ENCODE results near the gene FNIP2.
"Not testable (repeated sequence)": the region's sequence is repeated elsewhere in the genome, so short reads cannot be mapped to it uniquely, and the experiment has no call there.

The FNIP2 gene

GRCh38 chr4:158796370-158797140 lies 27.7 kb downstream of the FNIP2 start:
- DNase-seq: no peak

GRCh38 chr4:158798062-158798461 lies 29.2 kb downstream of the FNIP2 start:
- DNase-seq: no peak

- no peak for DNase-seq
These were observed 30.4 kb downstream of the FNIP2 start for GRCh38 chr4:158799013-158799770.

GRCh38 chr4:158799856-158800255 lies 31.0 kb downstream of the FNIP2 start:
- DNase-seq: no peak

- DNase-seq: no peak
These were observed 32.2 kb downstream of the FNIP2 start for GRCh38 chr4:158801066-158801465.

- DNase-seq: no peak
These were observed 32.9 kb downstream of the FNIP2 start for GRCh38 chr4:158801677-158802076.

GRCh38 chr4:158802914-158803313 lies 34.1 kb downstream of the FNIP2 start:
- DNase-seq: no peak

GRCh38 chr4:158805635-158806471 lies 37.0 kb downstream of the FNIP2 start:
- DNase-seq: no peak

GRCh38 chr4:158807691-158808090 lies 38.9 kb downstream of the FNIP2 start:
- no peak for DNase-seq

GRCh38 chr4:158808399-158808798 lies 39.6 kb downstream of the FNIP2 start:
- no peak for DNase-seq

GRCh38 chr4:158809208-158809607 lies 40.4 kb downstream of the FNIP2 start:
- DNase-seq: not testable (repeated sequence)

GRCh38 chr4:158809611-158810486 lies 41.0 kb downstream of the FNIP2 start:
- DNase-seq: no peak

GRCh38 chr4:158810487-158811215 lies 41.8 kb downstream of the FNIP2 start:
- no peak for DNase-seq

GRCh38 chr4:158811216-158811540 lies 42.4 kb downstream of the FNIP2 start:
- no peak for DNase-seq

GRCh38 chr4:158811704-158812103 lies 42.9 kb downstream of the FNIP2 start:
- DNase-seq: no peak

- no peak for DNase-seq
These were observed 43.3 kb downstream of the FNIP2 start for GRCh38 chr4:158812133-158812532.

- no peak for DNase-seq
These were observed 43.7 kb downstream of the FNIP2 start for GRCh38 chr4:158812543-158812942.

- no peak for DNase-seq
These were observed 44.3 kb downstream of the FNIP2 start for GRCh38 chr4:158813113-158813512.

- no peak for DNase-seq
These were observed 45.4 kb downstream of the FNIP2 start for GRCh38 chr4:158814207-158814606.

- DNase-seq: no peak
These were observed 46.0 kb downstream of the FNIP2 start for GRCh38 chr4:158814636-158815330.

- no peak for DNase-seq
These were observed 48.1 kb downstream of the FNIP2 start for GRCh38 chr4:158816955-158817354.

Data from NCI-H187 treated with DMSO at 0.1 percent for 48 hours (cell line).